Neural progenitor cell (in vitro differentiated cells): ENCODE data around the gene GMDS.

Experiments
- CTCF ChIP-seq: fragments of 200-600 bp; sonication (generic); IDR thresholded peaks from 2 replicates; pipeline ENCODE4 v1.5.1; 2017; ENCODE audit warnings: antibody characterized with exemption, mild to moderate bottlenecking
- EZH2 ChIP-seq: fragments of 200-600 bp; sonication (generic); IDR thresholded peaks from 2 replicates; pipeline ENCODE4 v1.6.1; 2017; ENCODE audit warnings: antibody characterized with exemption, mild to moderate bottlenecking, moderate library complexity
- EZH2phosphoT487 ChIP-seq: fragments of 200-600 bp; sonication (generic); IDR thresholded peaks from 2 replicates; pipeline ENCODE4 v1.6.1; 2017; ENCODE audit warnings: antibody characterized with exemption

- TF ChIP-seq CTCF (no peak), EZH2phosphoT487 (no peak), EZH2 (no peak)
These were observed 467.3 kb downstream of the GMDS start for GRCh38 chr6:1777921-1778685.
